GM12878 (cell line): Measurements from ENCODE around the gene NDE1. TPM values are rescaled to one million over a fixed set of nuclear protein-coding genes. Genes with fewer than 3 reads are reported as not detected.

ENCODE experiments used
- ATAC-seq: fragments of 200-7000 bp; cut with Tn5 transposase; 3 replicates; pipeline ENCODE4 v1.9.1; 2020; ENCODE audit warnings: mild to moderate bottlenecking, moderate library complexity
- BruUV-seq: library from RNA; stranded (reverse); fragments of 400-500 nt; replicated peaks from 2 replicates; lab custom pipeline; 2021; lab: Mats Ljungman, UMichigan
- CTCF ChIA-PET: fragments of 300-600 bp; sonication (Branson Sonifier 250); formaldehyde crosslinking; extraction: SDS; loops from one replicate; lab custom pipeline; 2021; ENCODE audit warnings: inconsistent platforms; lab: Yijun Ruan, JAX
- POLR2A ChIA-PET: fragments of 350-600 bp; formaldehyde crosslinking; extraction: SDS; loops from one replicate; lab custom pipeline; 2021; ENCODE audit warnings: inconsistent platforms; lab: Charles Lee
- RAD21 ChIA-PET: fragments of 300-600 bp; sonication (Branson Sonifier 250); formaldehyde crosslinking; loops from one replicate; lab custom pipeline; 2023; ENCODE audit warnings: antibody characterized with exemption; ENCODE audit not compliant: unreplicated experiment; lab: Charles Lee
- SMC1A ChIA-PET: fragments of 300-600 bp; sonication (Branson Sonifier 250); formaldehyde crosslinking; loops from one replicate; lab custom pipeline; 2023; ENCODE audit not compliant: unreplicated experiment, uncharacterized antibody; lab: Charles Lee
- DNase-seq: peaks from one replicate; pipeline ENCODE4 v3.0.0-alpha.2; 2011; ENCODE audit warnings: low read depth, low spot score
- FAIRE-seq: peaks from 3 replicates; lab custom pipeline; 2011; peaks lifted over from hg19 to GRCh38; lab: Jason Lieb, UNC
- H2AFZ ChIP-seq: 2 replicates; pipeline ENCODE4 v1.6.0; 2011; ENCODE audit warnings: low read depth, low read length, control low read depth; ENCODE audit not compliant: control insufficient read depth
- H3K27ac ChIP-seq: 2 replicates; pipeline ENCODE4 v1.5.1; 2011; ENCODE audit warnings: control low read depth; ENCODE audit not compliant: control insufficient read depth, insufficient read depth
- H3K27me3 ChIP-seq, 2 experiments: replicated peaks in 1 of 2; 2 replicates each; pipeline versions ENCODE4 v1.6.0 to v1.6.1; 2011; ENCODE audit warnings: low read length in 1 of 2; ENCODE audit not compliant: control insufficient read depth in 2 of 2, insufficient read depth in 2 of 2
- H3K36me3 ChIP-seq, 2 experiments: 2 replicates each; pipeline ENCODE4 v1.5.1; 2011; ENCODE audit warnings: low read length in 1 of 2; ENCODE audit not compliant: control insufficient read depth in 2 of 2, insufficient read depth in 2 of 2
- H3K4me1 ChIP-seq: 2 replicates; pipeline ENCODE4 v1.6.1; 2011; ENCODE audit warnings: mild to moderate bottlenecking, low read length, moderate library complexity, mixed read lengths; ENCODE audit not compliant: control insufficient read depth, insufficient read depth
- H3K4me2 ChIP-seq: 2 replicates; pipeline ENCODE4 v1.6.0; 2011; ENCODE audit warnings: control low read depth; ENCODE audit not compliant: control insufficient read depth, insufficient read depth
- H3K4me3 ChIP-seq: fragments of 200-600 bp; sonication (generic); 2 replicates; pipeline ENCODE4 v1.5.1; 2016
- H3K79me2 ChIP-seq: 2 replicates; pipeline ENCODE4 v1.6.0; 2011; ENCODE audit warnings: low read length; ENCODE audit not compliant: control insufficient read depth, insufficient read depth
- H3K9ac ChIP-seq: 2 replicates; pipeline ENCODE4 v1.8.0; 2011; ENCODE audit warnings: low read length, control low read depth, mixed read lengths; ENCODE audit not compliant: control insufficient read depth, insufficient read depth
- H3K9me3 ChIP-seq: replicated peaks from 3 replicates; pipeline ENCODE4 v1.5.1; 2011; ENCODE audit warnings: mild to moderate bottlenecking, low read length; ENCODE audit not compliant: control insufficient read depth, insufficient read depth
- H4K20me1 ChIP-seq: 2 replicates; pipeline ENCODE4 v1.6.0; 2011; ENCODE audit not compliant: control insufficient read depth, insufficient read depth
- ETV6 ChIP-seq, 2 experiments: fragments of 450-650 bp in 1 of 2; IDR thresholded peaks in 1 of 2; conservative IDR thresholded peaks in 1 of 2; 2 replicates each; pipeline ENCODE4 v1.6.1; 2014; ENCODE audit warnings: antibody characterized with exemption in 1 of 2, borderline replicate concordance in 1 of 2, low read depth in 1 of 2, mild to moderate bottlenecking in 1 of 2, moderate library complexity in 1 of 2
- HDGF ChIP-seq: fragments of 450-650 bp; IDR thresholded peaks from 2 replicates; pipeline ENCODE4 v1.6.1; 2016; ENCODE audit warnings: antibody characterized with exemption
- MLLT1 ChIP-seq: fragments of 450-650 bp; IDR thresholded peaks from 2 replicates; pipeline ENCODE4 v1.6.1; 2016; ENCODE audit warnings: mild to moderate bottlenecking
- NKRF ChIP-seq: fragments of 450-650 bp; conservative IDR thresholded peaks from 2 replicates; pipeline ENCODE4 v1.6.1; 2017; ENCODE audit warnings: mild to moderate bottlenecking, moderate library complexity
- NR2C1 ChIP-seq: fragments of 450-650 bp; IDR thresholded peaks from 2 replicates; pipeline ENCODE4 v1.6.1; 2017; ENCODE audit warnings: antibody characterized with exemption, mild to moderate bottlenecking, moderate library complexity
- PAX8 ChIP-seq: fragments of 450-650 bp; IDR thresholded peaks from 2 replicates; pipeline ENCODE4 v1.6.1; 2017; ENCODE audit warnings: mild to moderate bottlenecking, moderate library complexity
- POLR2A ChIP-seq: IDR thresholded peaks from 2 replicates; pipeline ENCODE4 v1.6.1; 2011; ENCODE audit warnings: low read depth, mild to moderate bottlenecking, low read length
- RCOR1 ChIP-seq: conservative IDR thresholded peaks from 2 replicates; pipeline ENCODE4 v1.6.1; 2012; ENCODE audit warnings: low read depth, low read length, improper control_type of control experiment
- SIN3A ChIP-seq: IDR thresholded peaks from 2 replicates; pipeline ENCODE4 v1.6.1; 2012; ENCODE audit warnings: low read depth, low read length, improper control_type of control experiment
- SREBF2 ChIP-seq: IDR thresholded peaks from 2 replicates; pipeline ENCODE4 v1.6.1; 2012; ENCODE audit warnings: mild to moderate bottlenecking, low read length
- SUPT20H ChIP-seq: IDR thresholded peaks from 2 replicates; pipeline ENCODE4 v1.6.1; 2011; ENCODE audit warnings: low read depth, mild to moderate bottlenecking, low read length, moderate library complexity, borderline replicate concordance; ENCODE audit not compliant: control insufficient read depth
- ZBTB11 ChIP-seq: fragments of 450-650 bp; formaldehyde crosslinking; IDR thresholded peaks from 2 replicates; pipeline ENCODE4 v1.5.0; 2022; ENCODE audit warnings: mild to moderate bottlenecking, missing genetic modification characterization
- ZNF207 ChIP-seq: fragments of 450-650 bp; IDR thresholded peaks from 2 replicates; pipeline ENCODE4 v1.6.1; 2014; ENCODE audit warnings: antibody characterized with exemption, mild to moderate bottlenecking, borderline replicate concordance
- WGBS: methylation state at CpG from one replicate; pipeline ENCODE4 v1.1.6; 2016; ENCODE audit warnings: low lambda C conversion rate; ENCODE audit not compliant: insufficient replicate concordance, insufficient coverage; ENCODE audit errors: missing lambda C conversion rate; 5-methylcytosine and 5-hydroxymethylcytosine counted together
- in situ Hi-C: fragments of 300-500 bp; cut with MboI; formaldehyde crosslinking; loops from 9 replicates; pipeline ENCODE4 v1.14.3; 2018; ENCODE audit warnings: mixed read lengths
- intact Hi-C: fragments of 100-400 bp; cut with micrococcal nuclease; formaldehyde crosslinking; loops from one replicate; pipeline ENCODE4 v1.14.2; 2022; ENCODE audit not compliant: unreplicated experiment
- polyA plus RNA-seq, 11 experiments: library from polyadenylated mRNA; depleted of rRNA in 4 of 11; unstranded in 6 of 11; stranded (reverse) in 5 of 11; fragments of >200 nt; fragmentation: Nextera tagmentation in 4 of 11; fragmentation: Illumina TruSeq in 1 of 11; extraction: Ambion mirVana in 4 of 11; extraction: Trizol in 1 of 11; gene quantifications; 1 replicate in 1 of 11; 2 replicates in 10 of 11; pipeline versions ENCODE4 v1.2.1 to v1.2.3, GENCODE V29; 2011 to 2016; ENCODE audit warnings: inconsistent platforms in 2 of 11, missing spikeins in 2 of 11, low read depth in 1 of 11
- total RNA-seq, 4 experiments: library from RNA; depleted of rRNA in 3 of 4; stranded (reverse); fragments of >200 nt in 3 of 4; fragmentation: Illumina TruSeq in 1 of 4; extraction: Trizol in 1 of 4; gene quantifications; 2 replicates each; pipeline versions ENCODE4 v1.2.1 to v1.2.3, GENCODE V29; 2013 to 2021

NDE1 gene
- total and polyA plus RNA-seq, 10 of the 15 experiments (the other 5 are each of a cell fraction or from before 2014, with no cell fraction given) = 5.7 to 148 (median 87.8) TPM

- Histone ChIP-seq H3K36me3 (no peaks in the 10 kb centered on the region), H2AFZ (no peak overlapping the region), H4K20me1 (no peaks in the 10 kb centered on the region), H3K4me1 (no peaks in the 10 kb centered on the region; the same call in 1 of the 2 replicates), H3K9me3 (no peaks in the 10 kb centered on the region)
- 19% methylated on average over 3 of the region's 3 CpGs for WGBS
- no TSS peak for BruUV-seq
- ChIA-PET CTCF (interaction anchor here (0.7 to 1.3 kb wide), 3 partner anchors 15 to 357 kb away, joined by 3 to 5 read pairs (median 5); no protein-coding TSS in a partner anchor), SMC1A (interaction anchor here (0.7 to 1.1 kb wide), 2 partner anchors 317 to 357 kb away, joined by 3 to 4 read pairs; no protein-coding TSS in a partner anchor)
- DNase-seq = no peak
- TF ChIP-seq MLLT1 (no peak), SREBF2 (no peak), ZBTB11 (CRISPR knock-in tag) (no peak), ETV6 (conservative IDR thresholded peaks at IDR 0.05 in 1 of 2, IDR thresholded peaks at IDR 0.05 in 1 of 2; ENCODE audit: borderline replicate concordance in 1 of 2, low read depth in 1 of 2) (no peak), NKRF (no peak), SUPT20H (no peak), RCOR1 (no peak), POLR2A (no peak), HDGF (no peak), SIN3A (no peak), NR2C1 (no peak), ZNF207 (no peak), PAX8 (no peak)
- TF ChIP-seq, all 136 proteins: peak for 0
- ATAC-seq (no peak), FAIRE-seq (no peak)
- in situ Hi-C loops = no loop called here
- Histone ChIP-seq H3K4me2 (no peak overlapping the region), H3K4me3 (no peak overlapping the region), H3K79me2 (no peaks in the 10 kb centered on the region), H3K27me3 (no peaks in the 10 kb centered on the region; a peak in 1 of 4 replicates), H3K27ac (no peak overlapping the region), H3K9ac (no peak overlapping the region)
- ChIA-PET RAD21 (no interaction called here), POLR2A (no interaction called here)
- intact Hi-C loops = no loop called here
Observed at GRCh38 chr16:15770512-15770911, 120.5 kb downstream of the NDE1 start.
